C4-2B (cell line): ENCODE data around the gene KRTAP10-6.
"Not testable (repeated sequence)": the region's sequence is repeated elsewhere in the genome, so short reads cannot be mapped to it uniquely, and the experiment has no call there.

Experiments
- H3K27ac ChIP-seq: fragments of 450-650 bp; 2 replicates; pipeline ENCODE4 v1.5.1; 2017
- ZFX ChIP-seq: fragments of 450-650 bp; IDR thresholded peaks from 2 replicates; pipeline ENCODE4 v1.6.1; 2017
- TF ChIP-seq, protein P1 (sequence below): fragments of 450-650 bp; conservative IDR thresholded peaks from 2 replicates; pipeline ENCODE4 v1.5.1; 2017; ENCODE audit warnings: mild to moderate bottlenecking

Gene KRTAP10-6

DNA sequence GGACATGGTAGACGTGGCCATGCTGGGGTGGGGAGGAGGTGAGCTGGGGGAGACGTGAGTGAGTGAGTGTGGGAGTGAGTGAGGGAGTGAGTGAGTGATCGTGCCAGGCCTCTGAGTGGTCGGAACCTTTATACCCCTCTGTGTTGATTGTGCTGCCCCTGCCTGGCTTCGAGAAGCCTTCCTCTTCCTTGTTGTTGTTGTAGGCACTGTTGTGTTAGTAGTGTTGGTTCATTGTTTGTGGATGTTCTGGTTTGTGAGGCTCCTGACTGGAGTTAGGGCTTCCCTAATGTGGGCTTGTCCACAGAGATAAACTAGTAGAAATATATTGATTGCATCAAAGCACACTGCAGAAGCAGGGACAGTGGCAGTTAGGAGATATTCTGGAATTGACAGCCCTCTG, 33.6 kb downstream of the KRTAP10-6 start, which contains the start of gene KRTAP10-3:
Gene KRTAP10-3, minus strand, starts transcription at position 101 of the 400 bp plus-strand sequence. Its CDS starts 80 bp downstream, at position 21.
- TF ChIP-seq, protein P1, sequence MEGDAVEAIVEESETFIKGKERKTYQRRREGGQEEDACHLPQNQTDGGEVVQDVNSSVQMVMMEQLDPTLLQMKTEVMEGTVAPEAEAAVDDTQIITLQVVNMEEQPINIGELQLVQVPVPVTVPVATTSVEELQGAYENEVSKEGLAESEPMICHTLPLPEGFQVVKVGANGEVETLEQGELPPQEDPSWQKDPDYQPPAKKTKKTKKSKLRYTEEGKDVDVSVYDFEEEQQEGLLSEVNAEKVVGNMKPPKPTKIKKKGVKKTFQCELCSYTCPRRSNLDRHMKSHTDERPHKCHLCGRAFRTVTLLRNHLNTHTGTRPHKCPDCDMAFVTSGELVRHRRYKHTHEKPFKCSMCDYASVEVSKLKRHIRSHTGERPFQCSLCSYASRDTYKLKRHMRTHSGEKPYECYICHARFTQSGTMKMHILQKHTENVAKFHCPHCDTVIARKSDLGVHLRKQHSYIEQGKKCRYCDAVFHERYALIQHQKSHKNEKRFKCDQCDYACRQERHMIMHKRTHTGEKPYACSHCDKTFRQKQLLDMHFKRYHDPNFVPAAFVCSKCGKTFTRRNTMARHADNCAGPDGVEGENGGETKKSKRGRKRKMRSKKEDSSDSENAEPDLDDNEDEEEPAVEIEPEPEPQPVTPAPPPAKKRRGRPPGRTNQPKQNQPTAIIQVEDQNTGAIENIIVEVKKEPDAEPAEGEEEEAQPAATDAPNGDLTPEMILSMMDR: no peak
- TF ChIP-seq ZFX: no peak
- H3K27ac ChIP-seq: no peak within 1 kb of the TSS

DNA sequence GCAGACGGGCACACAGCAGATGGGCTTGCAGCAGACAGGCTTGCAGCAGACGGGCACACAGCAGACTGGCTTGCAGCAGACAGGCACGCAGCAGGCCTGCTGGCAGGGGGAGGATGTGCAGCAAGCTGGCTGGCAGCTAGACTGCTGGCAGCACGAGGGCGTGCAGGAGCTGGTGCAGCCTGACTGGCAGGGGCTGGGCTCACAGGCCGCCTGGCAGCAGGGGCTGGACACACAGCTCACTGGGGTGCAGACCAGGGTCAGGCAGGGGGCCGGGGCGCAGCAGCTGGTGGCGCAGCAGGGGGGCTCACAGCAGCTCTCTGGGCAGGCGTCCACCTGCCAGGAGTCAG, 34.0 kb downstream of the KRTAP10-6 start:
- not testable (repeated sequence) for H3K27ac ChIP-seq

DNA sequence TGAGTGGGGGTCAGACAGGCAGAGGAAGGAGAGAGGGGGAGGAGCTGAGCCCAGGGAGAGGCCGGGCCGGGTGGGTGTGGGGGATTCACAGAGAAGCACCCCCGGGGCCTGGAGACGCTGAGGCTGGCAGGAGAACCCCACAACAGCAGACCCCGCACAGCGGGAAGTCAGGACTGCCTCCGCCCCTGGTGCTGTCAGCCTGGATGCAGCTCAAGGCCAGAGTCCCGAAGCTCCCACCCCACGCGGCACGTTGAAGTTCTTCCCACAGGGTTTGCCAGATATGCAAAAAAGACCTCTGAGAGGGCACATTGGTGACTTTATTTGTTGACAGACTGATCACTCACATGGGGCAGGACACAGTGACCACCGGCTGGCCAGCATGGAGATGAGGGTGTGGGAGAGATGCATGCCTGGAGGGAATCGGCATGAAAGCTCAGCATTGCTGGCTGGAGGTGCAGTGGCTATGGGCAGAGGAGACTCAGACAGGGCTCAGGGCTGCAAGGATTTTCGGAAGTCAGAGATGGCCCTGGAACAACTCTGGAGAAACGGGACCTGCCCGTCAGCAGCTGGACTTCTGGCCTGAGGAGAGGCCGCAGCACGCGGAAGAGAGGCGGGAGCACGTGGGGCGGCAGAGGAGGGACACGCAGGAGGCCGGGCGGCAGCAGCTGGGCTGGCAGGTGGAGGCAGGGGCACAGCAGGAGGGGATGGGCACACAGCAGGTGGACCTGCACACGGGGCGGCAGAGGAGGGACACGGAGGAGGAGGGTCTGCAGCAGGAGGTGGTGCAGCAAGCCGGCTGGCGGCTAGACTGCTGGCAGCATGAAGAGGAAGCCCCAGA, 34.6 kb downstream of the KRTAP10-6 start:
- no peak overlapping the region for H3K27ac ChIP-seq
- TF ChIP-seq, protein P1: no peak
- no peak for TF ChIP-seq ZFX

DNA sequence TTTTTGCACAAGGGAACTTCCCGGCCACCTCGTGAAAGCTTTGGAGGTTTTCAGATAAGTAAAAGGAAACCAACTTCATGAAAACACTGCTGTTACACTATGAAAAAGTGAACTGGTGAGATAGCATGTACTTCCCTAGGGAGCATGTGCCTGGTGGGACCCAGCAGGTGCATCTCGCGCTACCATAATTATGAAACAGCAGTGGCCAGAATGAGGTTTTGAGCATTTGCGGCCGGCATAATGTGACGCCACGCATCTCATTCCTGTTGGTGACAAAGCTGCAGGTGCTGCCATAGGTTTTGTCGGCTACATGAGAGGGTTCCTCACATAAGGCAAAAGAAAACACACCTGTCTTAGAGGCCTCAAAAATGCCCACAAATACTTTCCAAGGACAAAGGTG, 35.4 kb downstream of the KRTAP10-6 start:
- no peak overlapping the region for H3K27ac ChIP-seq
- no peak for TF ChIP-seq ZFX
- TF ChIP-seq, protein P1: no peak

DNA sequence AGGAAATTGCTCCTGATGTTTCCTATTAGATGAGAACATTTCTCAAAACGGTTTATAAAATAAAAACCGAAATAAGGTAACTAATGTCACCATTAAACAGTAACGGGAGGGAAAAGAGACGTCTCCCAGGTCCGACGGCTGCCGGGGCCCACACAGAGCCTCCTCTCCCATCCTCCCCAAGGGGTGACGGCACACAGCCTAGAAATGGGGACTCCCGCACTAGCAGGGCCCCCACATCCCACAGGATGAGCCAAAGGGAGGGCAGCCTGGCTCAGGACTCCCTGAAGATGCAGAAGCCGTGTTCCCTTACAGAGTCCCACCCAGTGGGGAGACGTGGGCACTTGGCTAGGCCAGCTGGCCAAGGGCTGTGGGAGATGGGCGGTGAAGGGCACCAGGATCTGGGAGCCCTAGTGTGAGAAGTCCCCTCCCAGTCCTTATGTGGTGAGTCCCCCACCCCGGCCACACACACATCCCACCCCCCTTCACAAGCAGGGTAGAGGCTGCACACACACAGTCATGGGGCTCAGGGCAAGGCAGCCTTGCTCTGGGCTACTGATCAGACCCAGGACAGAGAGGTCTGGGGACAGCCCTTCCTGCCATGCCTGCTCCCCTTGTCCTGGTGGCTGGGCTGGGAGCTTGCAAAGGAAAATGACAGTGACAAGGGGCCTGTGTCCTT, 37.0 kb downstream of the KRTAP10-6 start:
- no peak for TF ChIP-seq ZFX
- TF ChIP-seq, protein P1: no peak
- H3K27ac ChIP-seq: no peak overlapping the region

DNA sequence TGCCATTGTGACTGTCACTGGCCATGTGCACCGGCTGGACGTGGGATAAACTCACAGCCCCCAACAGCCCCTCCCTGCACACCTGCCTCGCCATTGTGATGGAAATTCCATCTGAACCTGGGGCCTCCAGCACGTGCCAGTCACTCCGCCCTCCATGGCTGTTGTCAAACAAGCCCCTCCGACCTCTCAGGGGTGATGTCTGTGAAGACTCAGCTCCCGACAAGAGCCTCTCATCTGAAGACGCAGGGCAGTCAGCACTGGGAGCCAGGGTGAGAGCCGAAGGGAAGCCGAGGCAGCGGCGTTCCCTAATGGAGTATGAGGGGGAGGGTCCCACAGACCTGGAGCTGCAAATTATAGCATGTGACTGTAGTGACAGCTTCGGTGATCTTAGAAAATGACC, 39.6 kb downstream of the KRTAP10-6 start:
- no peak overlapping the region for H3K27ac ChIP-seq
- no peak for TF ChIP-seq ZFX
- TF ChIP-seq, protein P1: no peak

DNA sequence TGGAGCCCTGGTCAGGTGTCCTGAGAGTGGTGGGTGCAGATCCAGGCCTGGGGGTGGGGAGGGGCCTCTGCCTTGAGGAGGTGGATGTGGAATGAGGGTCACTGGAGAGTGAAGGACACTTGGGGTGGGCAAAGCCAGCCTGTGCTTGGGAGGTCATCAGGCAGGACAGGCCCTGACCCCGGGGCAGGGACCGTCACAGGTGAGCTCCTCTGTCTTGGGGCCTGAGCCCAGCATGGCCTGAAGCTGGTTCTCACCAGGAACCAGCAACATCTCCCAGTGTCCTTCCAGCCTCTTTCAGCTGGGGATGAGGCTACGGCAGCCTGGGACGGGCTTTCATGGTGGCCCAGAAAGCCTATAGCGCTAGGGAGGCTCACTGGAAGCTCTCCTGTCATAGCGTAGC, 40.2 kb downstream of the KRTAP10-6 start:
- no peak for TF ChIP-seq ZFX
- TF ChIP-seq, protein P1: no peak

More for the DNA sequence above, 40.2 kb downstream of the KRTAP10-6 start:
- H3K27ac ChIP-seq: no peak overlapping the region
